T-helper 1 cell treated with Interleukin-12 subunit alpha and Interleukin-12 subunit beta and Interleukin-4 antibody, amounts not matched to agents 30 μg/mL and 1 μg/mL, for 36 hours (primary cell): ENCODE results near the gene PHC1.
"Not testable (repeated sequence)": the region's sequence is repeated elsewhere in the genome, so short reads cannot be mapped to it uniquely, and the experiment has no call there.

Source experiments
- H3K27ac Mint-ChIP-seq: one replicate; pipeline ENCODE4 v1.8.0; 2021; ENCODE audit warnings: mild to moderate bottlenecking, mixed read lengths
- H3K27me3 Mint-ChIP-seq: one replicate; pipeline ENCODE4 v1.8.0; 2021; ENCODE audit warnings: low read depth, mixed read lengths
- H3K36me3 Mint-ChIP-seq: one replicate; pipeline ENCODE4 v1.8.0; 2021; ENCODE audit warnings: low read depth, mixed read lengths
- H3K4me1 Mint-ChIP-seq: one replicate; pipeline ENCODE4 v1.8.0; 2021; ENCODE audit warnings: low read depth, mixed read lengths
- H3K4me3 Mint-ChIP-seq: one replicate; pipeline ENCODE4 v1.8.0; 2021; ENCODE audit warnings: mild to moderate bottlenecking, moderate library complexity, mixed read lengths
- H3K9me3 Mint-ChIP-seq: one replicate; pipeline ENCODE4 v1.8.0; 2021; ENCODE audit warnings: mixed read lengths

PHC1 gene

DNA sequence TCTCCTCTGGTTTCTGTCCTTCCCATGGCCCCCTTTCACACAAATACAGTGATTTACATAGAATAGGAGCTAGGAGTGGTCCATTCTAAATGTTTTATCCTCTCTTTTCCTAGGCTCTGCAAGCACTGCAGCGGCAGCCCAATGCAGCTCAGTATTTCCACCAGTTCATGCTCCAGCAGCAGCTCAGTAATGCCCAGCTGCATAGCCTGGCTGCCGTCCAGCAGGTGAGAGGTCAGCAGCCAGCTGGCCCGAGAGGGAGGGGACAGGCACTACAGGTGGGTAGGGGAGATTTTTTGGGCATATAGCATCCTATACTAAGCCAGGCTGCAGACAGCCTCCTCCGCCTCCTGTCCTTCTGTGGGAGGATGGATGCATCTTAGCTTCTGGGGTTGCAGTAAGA is 5.3 kb downstream of the PHC1 start:
- not testable (repeated sequence) for H3K27ac Mint-ChIP-seq, H3K36me3 Mint-ChIP-seq, H3K4me1 Mint-ChIP-seq, H3K4me3 Mint-ChIP-seq, H3K27me3 Mint-ChIP-seq, H3K9me3 Mint-ChIP-seq

- Mint-ChIP-seq H3K4me3 (no peak overlapping the region), H3K4me1 (no peaks in the 10 kb centered on the region), H3K27me3 (no peaks in the 10 kb centered on the region), H3K9me3 (no peaks in the 10 kb centered on the region), H3K36me3 (peaks cover 2% of the 10 kb centered on the region), H3K27ac (no peak overlapping the region)
Measured at GRCh38 chr12:8922544-8922943, 8.2 kb downstream of the PHC1 start.

DNA sequence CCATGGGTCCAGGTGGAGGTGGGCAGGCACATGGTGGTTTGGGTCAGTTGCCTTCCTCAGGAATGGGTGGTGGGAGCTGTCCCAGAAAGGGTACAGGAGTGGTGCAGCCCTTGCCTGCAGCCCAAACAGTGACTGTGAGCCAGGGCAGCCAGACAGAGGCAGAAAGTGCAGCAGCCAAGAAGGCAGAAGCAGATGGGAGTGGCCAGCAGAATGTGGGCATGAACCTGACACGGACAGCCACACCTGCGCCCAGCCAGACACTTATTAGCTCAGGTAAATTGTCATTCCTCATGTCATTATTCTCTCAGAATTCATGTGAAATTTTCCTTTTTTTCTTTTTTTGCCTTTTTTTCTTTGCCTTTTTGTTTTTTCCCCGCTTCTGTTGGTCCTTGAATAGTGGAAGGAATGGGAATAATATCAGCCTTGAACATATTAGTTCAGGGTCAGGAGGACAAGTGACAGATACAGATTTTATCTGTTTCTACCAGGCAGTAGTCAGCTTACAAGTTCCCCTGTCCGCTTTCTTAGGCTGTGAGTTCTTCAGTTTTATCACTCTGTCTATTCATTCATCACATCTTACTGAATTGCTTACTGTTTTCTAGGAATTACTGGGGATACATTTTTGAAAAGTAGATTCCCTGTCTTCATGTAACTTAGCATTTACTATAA is 16.5 kb downstream of the PHC1 start:
- H3K27me3 Mint-ChIP-seq, H3K4me1 Mint-ChIP-seq, H3K36me3 Mint-ChIP-seq, H3K4me3 Mint-ChIP-seq, H3K9me3 Mint-ChIP-seq, H3K27ac Mint-ChIP-seq: not testable (repeated sequence)

DNA sequence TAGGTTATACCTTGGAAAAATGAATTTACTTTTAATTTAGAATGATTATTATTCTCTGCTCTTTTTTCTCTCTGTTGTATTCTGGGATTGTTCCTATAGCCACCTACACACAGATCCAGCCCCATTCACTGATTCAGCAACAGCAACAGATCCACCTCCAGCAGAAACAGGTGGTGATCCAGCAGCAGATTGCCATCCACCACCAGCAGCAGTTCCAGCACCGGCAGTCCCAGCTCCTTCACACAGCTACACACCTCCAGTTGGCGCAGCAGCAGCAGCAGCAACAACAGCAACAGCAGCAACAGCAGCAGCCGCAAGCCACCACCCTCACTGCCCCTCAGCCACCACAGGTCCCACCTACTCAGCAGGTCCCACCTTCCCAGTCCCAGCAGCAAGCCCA is 18.2 kb downstream of the PHC1 start:
- not testable (repeated sequence) for H3K9me3 Mint-ChIP-seq, H3K36me3 Mint-ChIP-seq, H3K4me3 Mint-ChIP-seq, H3K4me1 Mint-ChIP-seq, H3K27ac Mint-ChIP-seq, H3K27me3 Mint-ChIP-seq

GRCh38 chr12:8934080-8934479 is 19.8 kb downstream of the PHC1 start:
- H3K4me3 Mint-ChIP-seq, H3K4me1 Mint-ChIP-seq, H3K36me3 Mint-ChIP-seq, H3K27ac Mint-ChIP-seq, H3K9me3 Mint-ChIP-seq, H3K27me3 Mint-ChIP-seq: not testable (repeated sequence)

DNA sequence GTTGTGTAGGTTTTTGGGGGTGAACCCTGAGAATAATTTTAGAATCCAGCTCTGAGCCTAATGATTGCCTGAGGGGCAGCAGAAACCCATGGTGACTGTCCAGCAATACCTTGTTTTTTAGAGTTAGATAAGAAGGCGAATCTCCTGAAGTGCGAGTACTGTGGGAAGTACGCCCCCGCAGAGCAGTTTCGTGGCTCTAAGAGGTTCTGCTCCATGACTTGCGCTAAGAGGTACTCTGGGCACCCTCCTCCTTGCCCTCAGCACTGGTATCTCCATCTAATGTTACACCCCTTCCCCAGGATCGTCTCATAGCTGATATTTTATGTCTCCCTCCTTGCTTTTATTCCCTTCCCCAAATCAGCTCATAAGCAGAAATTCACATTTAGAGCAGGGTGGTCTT is 22.4 kb downstream of the PHC1 start:
- Mint-ChIP-seq H3K4me1 (no peaks in the 10 kb centered on the region), H3K27ac (no peak overlapping the region), H3K36me3 (peaks cover 15% of the 10 kb centered on the region), H3K27me3 (no peaks in the 10 kb centered on the region), H3K4me3 (no peak overlapping the region), H3K9me3 (no peaks in the 10 kb centered on the region)

- not testable (repeated sequence) for H3K4me1 Mint-ChIP-seq, H3K4me3 Mint-ChIP-seq, H3K9me3 Mint-ChIP-seq, H3K27ac Mint-ChIP-seq, H3K27me3 Mint-ChIP-seq
- peaks cover 22% of the 10 kb centered on the region for H3K36me3 Mint-ChIP-seq
Measured at GRCh38 chr12:8937842-8938442, 23.6 kb downstream of the PHC1 start.

- Mint-ChIP-seq H3K27ac (no peak overlapping the region), H3K4me3 (no peak overlapping the region), H3K36me3 (peaks cover 41% of the 10 kb centered on the region)
Measured at GRCh38 chr12:8941691-8942478, 27.6 kb downstream of the PHC1 start.

DNA sequence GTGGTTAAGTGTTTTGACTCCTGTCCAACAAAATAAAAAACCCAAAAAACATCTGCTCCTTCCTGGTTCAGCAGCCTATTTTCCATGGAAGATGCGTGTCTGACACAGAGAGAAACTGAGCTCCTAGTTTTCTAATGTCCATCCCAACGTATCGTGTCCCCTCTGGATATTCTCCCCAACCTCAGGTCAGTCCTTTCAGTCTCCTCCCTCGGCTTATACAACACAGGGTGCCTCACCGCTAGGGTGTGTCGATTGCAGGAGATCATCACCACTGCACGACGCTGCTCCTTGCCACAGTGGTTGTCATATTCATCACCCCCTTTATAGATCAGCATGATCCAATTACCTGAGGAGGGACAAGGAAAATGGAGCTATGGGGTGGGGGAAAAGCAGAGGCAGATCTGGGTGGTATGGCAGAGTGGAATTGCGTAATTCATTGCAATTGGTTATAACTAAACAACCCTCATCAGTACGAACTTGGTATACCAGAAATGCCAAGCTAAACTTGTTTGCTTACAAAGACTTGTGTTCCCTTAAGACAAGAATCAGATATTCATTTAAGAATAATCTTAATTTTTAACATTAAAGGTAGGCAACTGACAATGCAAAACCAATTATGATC is 29.4 kb downstream of the PHC1 start:
- no peaks in the 10 kb centered on the region for H3K27me3 Mint-ChIP-seq
- no peak overlapping the region for H3K27ac Mint-ChIP-seq
- H3K4me1 Mint-ChIP-seq: peaks cover 23% of the 10 kb centered on the region
- peaks cover 36% of the 10 kb centered on the region for H3K36me3 Mint-ChIP-seq
- no peak overlapping the region for H3K4me3 Mint-ChIP-seq
- H3K9me3 Mint-ChIP-seq: no peaks in the 10 kb centered on the region

More at GRCh38 chr12:8941691-8942478, 27.6 kb downstream of the PHC1 start:
- peaks cover 9% of the 10 kb centered on the region for H3K4me1 Mint-ChIP-seq
- no peaks in the 10 kb centered on the region for H3K27me3 Mint-ChIP-seq
- no peaks in the 10 kb centered on the region for H3K9me3 Mint-ChIP-seq

DNA sequence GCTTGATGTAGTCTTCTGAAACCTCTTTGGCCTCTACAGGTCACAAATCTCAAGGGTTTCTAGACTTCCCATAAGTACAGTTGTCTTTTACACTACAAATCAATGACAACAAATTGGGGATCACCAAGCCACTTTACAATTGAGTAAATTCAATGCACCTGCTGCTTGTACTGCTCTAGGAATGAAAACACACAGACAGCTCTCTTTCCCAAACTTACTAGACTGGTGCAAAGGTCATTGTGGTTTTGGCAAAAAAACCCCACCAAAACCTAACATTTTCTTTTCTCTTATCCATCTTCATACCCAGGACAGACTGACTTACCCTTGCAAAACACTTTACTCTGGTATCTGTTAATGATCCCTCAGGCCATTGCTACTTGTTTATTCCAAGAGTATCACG is 32.4 kb downstream of the PHC1 start:
- Mint-ChIP-seq H3K36me3 (peaks cover 26% of the 10 kb centered on the region), H3K4me3 (peak overlapping the region; percentile 10), H3K4me1 (peaks cover 43% of the 10 kb centered on the region), H3K27ac (no peak overlapping the region), H3K9me3 (no peaks in the 10 kb centered on the region), H3K27me3 (no peaks in the 10 kb centered on the region)

DNA sequence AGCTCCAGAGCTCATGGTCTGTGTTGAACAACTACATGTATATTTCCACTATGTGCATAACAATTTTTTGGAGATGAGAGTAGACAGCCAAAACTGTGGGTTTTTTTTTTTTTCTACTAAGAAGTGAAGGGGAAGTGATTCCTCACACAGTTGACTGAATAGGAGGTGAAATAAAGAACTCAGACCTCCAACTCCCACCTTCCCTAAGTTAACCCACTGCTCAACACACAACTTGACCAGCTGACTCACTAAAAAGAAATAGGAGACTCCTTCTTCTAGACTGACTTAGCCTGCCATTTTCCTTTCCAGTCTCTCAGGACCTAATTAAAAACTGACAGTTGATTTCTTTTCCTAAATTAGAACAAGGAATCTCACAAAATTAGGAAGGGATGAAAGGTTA is 33.4 kb downstream of the PHC1 start:
- peaks cover 3% of the 10 kb centered on the region for H3K9me3 Mint-ChIP-seq
- H3K27me3 Mint-ChIP-seq: no peaks in the 10 kb centered on the region
- peaks cover 22% of the 10 kb centered on the region for H3K36me3 Mint-ChIP-seq
- H3K4me1 Mint-ChIP-seq: peaks cover 49% of the 10 kb centered on the region
- H3K27ac Mint-ChIP-seq: no peak overlapping the region
- H3K4me3 Mint-ChIP-seq: no peak overlapping the region

- H3K36me3 Mint-ChIP-seq: peaks cover 25% of the 10 kb centered on the region
Measured at GRCh38 chr12:8948701-8949341, 34.5 kb downstream of the PHC1 start.

GRCh38 chr12:8949342-8950220 is 35.3 kb downstream of the PHC1 start, which contains the start of gene M6PR:
M6PR (minus strand) TSS chr12:8949645; CDS start chr12:8946404, 3,241 bp downstream.
- H3K4me1 Mint-ChIP-seq: peaks cover 66% of the 10 kb centered on the region
- no peaks in the 10 kb centered on the region for H3K27me3 Mint-ChIP-seq
- H3K27ac Mint-ChIP-seq: peak within 1 kb of the TSS; percentile 93
- peaks cover 20% of the 10 kb centered on the region for H3K9me3 Mint-ChIP-seq
- peak within 1 kb of the TSS; percentile 99 for H3K4me3 Mint-ChIP-seq
- peaks cover 31% of the 10 kb centered on the region for H3K36me3 Mint-ChIP-seq

More at GRCh38 chr12:8948701-8949341, 34.5 kb downstream of the PHC1 start:
- Mint-ChIP-seq H3K9me3 (peaks cover 13% of the 10 kb centered on the region), H3K4me1 (peaks cover 59% of the 10 kb centered on the region), H3K27ac (peak overlapping the region; percentile 93), H3K4me3 (peak overlapping the region; percentile 99), H3K27me3 (no peaks in the 10 kb centered on the region)

DNA sequence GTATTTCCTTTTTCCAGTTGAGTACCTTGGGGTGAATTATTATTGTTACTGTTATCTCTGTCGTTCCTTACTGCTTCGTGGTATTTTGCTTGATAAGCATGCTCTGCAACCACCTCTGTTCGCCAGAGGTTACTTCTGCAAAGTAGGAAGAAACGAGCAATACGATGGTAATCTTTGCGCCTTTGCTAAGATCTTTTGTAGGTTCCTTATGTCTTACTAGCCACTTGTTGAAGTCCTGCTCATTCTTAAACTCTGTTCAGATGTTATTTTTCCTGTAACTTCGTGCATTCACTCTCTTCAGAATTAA is 35.9 kb downstream of the PHC1 start:
- H3K27me3 Mint-ChIP-seq: no peaks in the 10 kb centered on the region
- H3K4me1 Mint-ChIP-seq: peaks cover 67% of the 10 kb centered on the region
- H3K4me3 Mint-ChIP-seq: peak overlapping the region; percentile 99
- H3K27ac Mint-ChIP-seq: peak overlapping the region; percentile 93
- peaks cover 28% of the 10 kb centered on the region for H3K36me3 Mint-ChIP-seq
- peaks cover 20% of the 10 kb centered on the region for H3K9me3 Mint-ChIP-seq
